MM.1S (cell line): ENCODE data around the gene CS.
"Not testable (repeated sequence)": the region's sequence is repeated elsewhere in the genome, so short reads cannot be mapped to it uniquely, and the experiment has no call there.

ENCODE experiments used
- DNase-seq: peaks from one replicate; pipeline ENCODE4 v3.0.0-alpha.2; 2015
- H2AFZ ChIP-seq: fragments of 300-600 bp; sonication (generic); 2 replicates; pipeline ENCODE4 v1.6.0; 2016; ENCODE audit warnings: antibody characterized with exemption, low read length
- H3F3A ChIP-seq: fragments of 300-600 bp; sonication (generic); 2 replicates; pipeline ENCODE4 v1.6.1; 2016; ENCODE audit warnings: mild to moderate bottlenecking, antibody characterized with exemption, low read length, moderate library complexity, mixed read lengths; ENCODE audit not compliant: insufficient read depth
- H3K27ac ChIP-seq: fragments of 300-600 bp; sonication (generic); 2 replicates; pipeline ENCODE4 v1.5.1; 2016; ENCODE audit warnings: mild to moderate bottlenecking, low read length
- H3K27me3 ChIP-seq: fragments of 300-600 bp; sonication (generic); replicated peaks from 2 replicates; pipeline ENCODE4 v1.6.0; 2016; ENCODE audit warnings: low read length; ENCODE audit not compliant: insufficient read depth
- H3K36me3 ChIP-seq: fragments of 300-600 bp; sonication (generic); replicated peaks from 2 replicates; pipeline ENCODE4 v1.6.1; 2016; ENCODE audit warnings: mild to moderate bottlenecking, low read length, mixed read lengths; ENCODE audit not compliant: insufficient read depth
- H3K4me1 ChIP-seq: fragments of 300-600 bp; sonication (generic); 2 replicates; pipeline ENCODE4 v1.6.1; 2016; ENCODE audit warnings: low read length, mixed read lengths
- H3K4me2 ChIP-seq: fragments of 300-600 bp; sonication (generic); 2 replicates; pipeline ENCODE4 v1.6.0; 2016; ENCODE audit warnings: low read depth, low read length
- H3K4me3 ChIP-seq: fragments of 300-600 bp; sonication (generic); 2 replicates; pipeline ENCODE4 v1.5.1; 2016; ENCODE audit warnings: low read length, mixed read lengths
- H3K79me2 ChIP-seq: fragments of 300-600 bp; sonication (generic); 2 replicates; pipeline ENCODE4 v1.6.1; 2016; ENCODE audit warnings: mixed run types, low read length, mixed read lengths
- H3K9ac ChIP-seq: fragments of 300-600 bp; sonication (generic); 2 replicates; pipeline ENCODE4 v1.6.1; 2016; ENCODE audit warnings: low read length, mixed read lengths
- H3K9me2 ChIP-seq: fragments of 300-600 bp; sonication (generic); replicated peaks from 2 replicates; pipeline ENCODE4 v1.6.1; 2016; ENCODE audit warnings: mild to moderate bottlenecking, low read length, mixed read lengths; ENCODE audit not compliant: insufficient read depth
- H3K9me3 ChIP-seq: fragments of 300-600 bp; sonication (generic); replicated peaks from 2 replicates; pipeline ENCODE4 v1.6.1; 2016; ENCODE audit warnings: mild to moderate bottlenecking, low read length, mixed read lengths; ENCODE audit not compliant: insufficient read depth
- H4K20me1 ChIP-seq: fragments of 300-600 bp; sonication (generic); 2 replicates; pipeline ENCODE4 v1.6.1; 2016; ENCODE audit warnings: mild to moderate bottlenecking, low read length, moderate library complexity, mixed read lengths; ENCODE audit not compliant: insufficient read depth
- CTCF ChIP-seq: fragments of 300-600 bp; sonication (generic); IDR thresholded peaks from 2 replicates; pipeline ENCODE4 v1.5.1; 2016; ENCODE audit warnings: antibody characterized with exemption, low read length, mixed read lengths
- EZH2 ChIP-seq: fragments of 300-600 bp; sonication (generic); optimal IDR thresholded peaks from 2 replicates; pipeline ENCODE3; 2017; ENCODE audit warnings: low read depth, mild to moderate bottlenecking, antibody characterized with exemption, low read length, mixed read lengths
- EZH2phosphoT487 ChIP-seq: fragments of 300-600 bp; sonication (generic); IDR thresholded peaks from 2 replicates; pipeline ENCODE4 v1.6.1; 2018; ENCODE audit warnings: antibody characterized with exemption, low read length

The CS gene

GRCh38 chr12:56280849-56281248 is 19.3 kb downstream of the CS start:
- Histone ChIP-seq H2AFZ (no peak overlapping the region), H3K4me1 (no peaks in the 10 kb centered on the region), H3K27me3 (no peaks in the 10 kb centered on the region), H3K9me2 (no peaks in the 10 kb centered on the region), H3K4me3 (no peak overlapping the region), H3F3A (no peaks in the 10 kb centered on the region), H3K36me3 (peaks cover 16% of the 10 kb centered on the region), H3K4me2 (no peak overlapping the region), H4K20me1 (no peaks in the 10 kb centered on the region), H3K9me3 (no peaks in the 10 kb centered on the region), H3K27ac (no peak overlapping the region), H3K9ac (no peak overlapping the region), H3K79me2 (peaks cover 7% of the 10 kb centered on the region)
- DNase-seq, result no peak
- TF ChIP-seq CTCF (no peak), EZH2phosphoT487 (no peak), EZH2 (no peak)

- peaks cover 21% of the 10 kb centered on the region for H3K36me3 ChIP-seq
Observed at GRCh38 chr12:56278905-56279304, 21.2 kb downstream of the CS start.

GRCh38 chr12:56274299-56274698 is 25.8 kb downstream of the CS start:
- peaks cover 16% of the 10 kb centered on the region; the same call in 1 of the 2 replicates for H3F3A ChIP-seq
- H3K4me2 ChIP-seq, result no peak overlapping the region
- H3K4me1 ChIP-seq, result no peaks in the 10 kb centered on the region
- H3K9me2 ChIP-seq, result no peaks in the 10 kb centered on the region
- H3K4me3 ChIP-seq, result no peak overlapping the region
- H3K79me2 ChIP-seq, result no peaks in the 10 kb centered on the region
- no peak overlapping the region for H3K27ac ChIP-seq
- H3K9ac ChIP-seq, result no peak overlapping the region
- peaks cover 21% of the 10 kb centered on the region for H3K36me3 ChIP-seq
- H2AFZ ChIP-seq, result no peak overlapping the region
- no peaks in the 10 kb centered on the region for H4K20me1 ChIP-seq
- TF ChIP-seq EZH2 (no peak), CTCF (no peak), EZH2phosphoT487 (no peak)
- H3K9me3 ChIP-seq, result no peaks in the 10 kb centered on the region
- DNase-seq, result no peak
- H3K27me3 ChIP-seq, result no peaks in the 10 kb centered on the region

More at GRCh38 chr12:56278905-56279304, 21.2 kb downstream of the CS start:
- H3K79me2 ChIP-seq, result no peaks in the 10 kb centered on the region
- H4K20me1 ChIP-seq, result no peaks in the 10 kb centered on the region
- TF ChIP-seq CTCF (no peak), EZH2 (no peak), EZH2phosphoT487 (no peak)
- H3F3A ChIP-seq, result no peaks in the 10 kb centered on the region
- no peak for DNase-seq
- no peaks in the 10 kb centered on the region for H3K9me3 ChIP-seq
- H2AFZ ChIP-seq, result no peak overlapping the region
- H3K4me1 ChIP-seq, result no peaks in the 10 kb centered on the region
- H3K9ac ChIP-seq, result no peak overlapping the region
- H3K4me3 ChIP-seq, result no peak overlapping the region
- H3K4me2 ChIP-seq, result no peak overlapping the region
- no peak overlapping the region for H3K27ac ChIP-seq
- no peaks in the 10 kb centered on the region for H3K27me3 ChIP-seq
- no peaks in the 10 kb centered on the region for H3K9me2 ChIP-seq

- Histone ChIP-seq H3K36me3 (peaks cover 17% of the 10 kb centered on the region), H3F3A (peaks cover 30% of the 10 kb centered on the region)
Observed at GRCh38 chr12:56272468-56272867, 27.7 kb downstream of the CS start.

More at GRCh38 chr12:56272468-56272867, 27.7 kb downstream of the CS start:
- H3K27ac ChIP-seq, H3K4me2 ChIP-seq, H3K9me2 ChIP-seq, H3K9me3 ChIP-seq, H3K79me2 ChIP-seq, H3K27me3 ChIP-seq, H4K20me1 ChIP-seq, H3K4me3 ChIP-seq, H2AFZ ChIP-seq, H3K9ac ChIP-seq, H3K4me1 ChIP-seq, DNase-seq: not testable (repeated sequence)
